HG02678 (cell line): ENCODE measurements around the gene SUN1.
"Not testable (repeated sequence)": the region's sequence is repeated elsewhere in the genome, so short reads cannot be mapped to it uniquely, and the experiment has no call there.

Experiments used
- ATAC-seq: cut with Tn5 transposase; IDR thresholded peaks from one replicate; pipeline ENCODE4 v1.9.1; 2021; ENCODE audit warnings: mild to moderate bottlenecking, moderate library complexity; ENCODE audit not compliant: unreplicated experiment

Gene SUN1

DNA sequence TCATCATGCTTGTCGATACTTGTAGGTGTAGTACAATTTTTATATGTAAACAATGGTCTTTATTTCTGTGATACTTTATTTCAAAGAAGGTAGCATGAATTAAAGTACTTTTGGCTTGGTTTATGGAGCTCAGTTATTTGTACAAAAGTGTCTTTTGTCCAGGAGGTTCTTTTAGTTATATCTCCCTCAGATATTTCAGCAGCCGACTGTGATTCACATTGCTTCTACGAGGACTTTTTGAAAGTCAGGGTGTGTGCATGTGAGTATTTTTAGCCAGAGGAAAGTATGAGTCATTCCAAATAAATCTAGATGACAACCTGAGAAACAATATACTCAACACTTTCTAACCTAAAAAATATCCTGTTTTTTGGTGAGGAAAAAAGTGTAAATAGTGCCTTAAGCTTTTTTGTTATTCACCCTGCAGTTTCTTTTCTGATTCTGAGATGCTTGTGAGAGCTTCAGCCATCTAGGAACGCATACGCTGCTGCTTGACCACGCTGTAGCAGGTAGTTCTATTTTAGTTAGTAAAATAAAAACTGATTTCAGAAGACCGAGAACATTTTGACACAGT is 595 bp upstream of the SUN1 start:
- peak; percentile 66 for ATAC-seq

DNA sequence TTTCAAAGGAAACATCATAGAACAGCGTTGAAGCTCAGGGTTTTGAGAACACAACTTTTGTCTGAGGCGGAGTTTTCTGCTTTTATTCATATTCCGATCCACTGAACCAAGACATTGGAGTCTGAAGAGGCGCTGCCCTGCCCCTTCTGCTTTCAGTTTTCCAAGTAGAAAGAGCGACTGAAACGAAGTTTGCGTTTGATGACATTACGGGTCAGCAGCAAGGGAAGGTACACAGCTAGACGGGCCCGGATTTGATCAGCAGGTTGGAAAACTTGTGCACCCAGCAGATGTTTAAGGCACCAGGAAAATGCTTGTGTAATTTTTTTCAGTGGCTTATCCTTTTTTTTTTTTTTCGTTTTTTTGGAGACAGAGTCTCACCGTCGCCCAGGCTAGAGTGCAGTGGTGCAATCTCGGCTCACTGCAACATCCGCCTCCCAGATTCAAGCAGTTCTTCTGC is 720 bp downstream of the SUN1 start:
- ATAC-seq = no peak

DNA sequence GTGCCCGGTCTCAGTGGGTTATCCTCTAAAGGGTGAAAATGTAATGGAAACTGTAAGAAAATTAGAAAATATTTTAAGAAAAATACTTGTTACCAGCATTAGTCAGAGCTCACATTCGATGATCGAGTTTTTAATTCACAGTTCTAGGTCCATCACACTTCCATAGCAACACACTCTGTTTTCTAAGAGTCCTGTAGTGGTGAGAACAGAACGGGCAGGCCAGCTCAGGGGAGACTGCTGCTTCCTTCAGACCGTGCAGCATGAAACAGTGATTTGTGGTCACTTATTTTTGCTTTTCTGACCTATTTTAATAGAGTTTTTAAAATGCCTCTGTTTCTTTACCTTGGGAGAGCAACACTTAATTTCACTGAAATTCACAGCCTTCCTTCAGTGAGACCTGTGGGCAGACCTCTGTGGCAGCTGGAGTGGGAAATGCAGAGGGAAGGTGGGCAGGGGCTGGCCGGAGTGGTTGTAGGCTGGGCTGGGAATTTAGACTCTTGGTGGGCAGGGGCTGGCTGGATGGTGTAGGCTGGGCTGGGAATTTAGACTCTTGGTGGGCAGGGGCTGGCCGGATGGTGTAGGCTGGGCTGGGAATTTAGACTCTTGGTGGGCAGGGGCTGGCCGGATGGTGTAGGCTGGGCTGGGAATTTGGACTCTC is 1.5 kb downstream of the SUN1 start:
- no peak for ATAC-seq

DNA sequence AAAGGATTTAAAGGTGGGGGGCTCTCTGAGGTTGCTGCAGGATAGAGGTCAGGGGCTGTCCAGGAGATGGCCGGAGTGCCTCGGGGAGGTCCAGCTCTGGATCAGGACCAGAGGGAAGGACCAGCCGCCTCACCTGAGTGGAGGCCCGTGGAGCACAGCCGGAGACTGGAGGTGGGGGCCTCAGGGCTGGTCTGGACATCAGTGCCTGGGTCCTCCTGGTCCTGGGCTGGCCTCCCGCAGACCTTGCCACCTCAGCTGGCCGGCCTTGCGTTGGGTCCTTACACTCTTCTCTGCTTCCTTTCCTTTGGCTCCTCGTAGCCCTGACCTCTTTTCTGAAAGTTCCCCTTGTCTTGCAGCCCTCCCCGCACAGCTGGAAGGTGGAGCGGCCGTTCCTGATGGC is 2.0 kb downstream of the SUN1 start:
- no peak for ATAC-seq

DNA sequence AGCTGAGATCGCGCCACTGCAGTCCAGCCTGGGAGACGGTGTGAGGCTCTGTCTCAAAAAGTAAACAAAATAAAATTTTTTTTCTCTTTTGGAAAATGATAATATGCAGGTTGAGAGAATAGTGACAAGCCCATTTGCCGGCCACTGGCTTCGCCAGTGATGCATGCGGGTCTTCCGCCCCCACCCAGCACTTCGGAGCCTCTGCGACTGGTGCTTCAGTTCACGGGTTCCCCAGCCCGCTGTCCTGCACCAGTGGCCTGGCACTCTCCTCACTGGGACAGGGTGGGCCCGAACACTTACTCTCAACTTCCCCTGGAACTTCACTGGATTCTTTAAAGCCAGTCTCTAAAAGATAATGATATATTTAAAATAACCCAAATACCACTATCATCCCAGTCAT is 2.7 kb downstream of the SUN1 start:
- no peak for ATAC-seq

DNA sequence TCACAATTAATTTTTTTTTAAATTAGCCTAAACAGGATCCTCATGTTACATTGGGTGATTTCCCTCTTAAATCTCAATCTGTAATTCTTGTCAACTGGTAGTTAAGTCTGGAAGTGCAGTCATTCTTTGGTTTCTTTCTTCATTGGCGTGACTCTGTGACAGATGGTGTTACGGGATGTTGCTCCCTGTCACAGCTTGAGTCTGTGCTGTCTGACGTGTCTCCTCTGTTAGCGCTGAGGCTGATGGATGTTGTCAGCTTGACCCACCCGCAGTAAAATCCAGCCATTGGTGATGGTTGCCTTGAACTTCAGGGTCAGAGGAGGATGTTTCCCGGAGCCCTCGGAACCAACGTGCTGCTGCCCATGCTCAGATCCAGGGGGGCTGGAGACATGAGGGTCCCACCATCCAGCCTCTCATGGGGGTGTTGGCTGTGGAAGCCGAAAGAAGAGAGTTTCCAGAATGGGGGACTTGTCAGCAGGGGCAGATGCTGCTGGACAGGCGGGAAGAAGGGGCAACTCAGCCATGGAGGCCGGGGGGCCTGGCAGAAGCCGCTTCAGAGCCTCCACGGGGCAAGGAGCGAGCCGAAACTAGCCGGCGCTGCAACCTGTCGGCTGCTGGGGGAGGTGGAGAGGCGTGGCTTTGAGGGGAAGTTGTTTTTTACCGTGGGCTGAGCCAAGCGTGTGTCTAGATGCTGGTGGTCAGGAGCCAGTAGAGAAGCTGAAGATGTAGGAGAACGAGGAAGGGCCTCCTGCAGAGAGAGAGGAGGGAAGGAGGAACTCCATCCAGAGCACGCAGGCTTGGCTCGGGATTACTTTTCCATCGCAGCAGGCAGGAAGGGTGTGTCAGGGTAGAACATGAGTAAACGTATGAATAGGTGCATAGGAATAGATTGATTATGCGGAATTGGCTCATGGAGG is 3.5 kb downstream of the SUN1 start:
- no peak for ATAC-seq

DNA sequence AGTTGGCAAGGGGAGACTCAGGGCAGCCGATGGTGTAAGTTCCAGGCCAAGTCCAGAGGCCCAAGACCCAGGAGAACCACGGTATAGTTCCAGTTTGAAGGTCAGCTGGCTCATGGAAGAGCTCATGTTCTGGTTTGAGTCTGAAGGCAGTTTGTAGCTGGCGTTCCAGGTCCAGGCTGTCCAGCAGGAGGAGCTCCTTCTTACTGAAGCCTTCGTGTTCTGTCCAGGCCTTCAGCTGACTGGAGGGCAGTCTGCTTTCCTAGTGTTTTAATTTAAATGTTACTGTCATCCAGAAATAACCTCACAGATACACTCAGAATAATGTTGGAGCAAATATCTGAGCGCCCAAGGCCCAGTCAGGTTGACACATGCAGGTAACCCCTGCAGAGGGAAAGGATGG is 4.2 kb downstream of the SUN1 start:
- ATAC-seq = no peak

DNA sequence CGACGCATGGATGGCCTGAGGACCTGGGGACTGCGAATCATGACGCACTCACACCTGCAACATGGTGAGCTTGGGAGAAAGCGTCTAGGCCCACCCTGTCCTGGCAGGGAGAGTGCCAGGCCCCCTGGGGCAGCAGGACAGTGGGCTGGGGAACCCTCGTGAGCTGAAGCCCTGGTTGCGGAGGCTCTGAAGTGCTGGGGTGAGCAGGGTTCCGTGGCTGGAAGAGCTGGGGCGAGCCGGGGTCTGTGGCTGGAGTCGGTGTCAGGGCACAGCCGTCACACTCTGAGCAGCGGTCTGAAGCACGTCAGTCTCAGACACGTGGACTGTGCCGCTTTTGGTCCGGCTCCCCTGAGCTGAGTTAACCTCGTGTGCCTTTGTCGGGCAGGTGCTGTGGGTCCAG is 4.7 kb downstream of the SUN1 start:
- ATAC-seq = no peak

DNA sequence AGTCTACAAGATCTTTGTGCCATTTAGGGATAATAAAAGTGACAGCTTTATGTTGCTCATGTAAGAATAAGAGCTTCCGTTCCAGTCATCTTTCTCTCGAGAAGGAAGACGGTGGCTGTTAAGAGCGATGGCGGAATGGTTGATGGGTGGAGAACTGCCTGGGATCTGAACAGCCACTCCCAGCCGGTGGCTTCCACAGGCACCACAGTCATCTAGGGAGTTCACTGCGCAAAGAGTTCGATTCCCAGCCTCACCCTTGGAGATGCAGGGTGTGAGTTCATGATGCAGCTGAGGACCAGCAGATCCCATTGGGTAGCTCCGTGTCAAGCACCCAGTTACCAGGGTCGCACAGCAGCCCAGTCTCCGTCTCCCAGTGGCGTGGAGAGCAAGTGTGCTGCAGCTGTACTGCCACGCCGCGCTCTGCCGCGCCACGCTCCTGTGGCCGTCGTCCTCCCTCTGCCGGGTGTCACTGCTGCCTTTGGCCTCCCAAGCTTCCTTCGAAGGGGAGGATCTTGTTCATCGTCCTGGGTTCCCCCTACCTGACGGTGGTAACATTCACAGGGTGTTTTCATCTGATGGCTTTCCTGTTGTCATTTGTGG is 7.8 kb downstream of the SUN1 start:
- ATAC-seq = no peak

DNA sequence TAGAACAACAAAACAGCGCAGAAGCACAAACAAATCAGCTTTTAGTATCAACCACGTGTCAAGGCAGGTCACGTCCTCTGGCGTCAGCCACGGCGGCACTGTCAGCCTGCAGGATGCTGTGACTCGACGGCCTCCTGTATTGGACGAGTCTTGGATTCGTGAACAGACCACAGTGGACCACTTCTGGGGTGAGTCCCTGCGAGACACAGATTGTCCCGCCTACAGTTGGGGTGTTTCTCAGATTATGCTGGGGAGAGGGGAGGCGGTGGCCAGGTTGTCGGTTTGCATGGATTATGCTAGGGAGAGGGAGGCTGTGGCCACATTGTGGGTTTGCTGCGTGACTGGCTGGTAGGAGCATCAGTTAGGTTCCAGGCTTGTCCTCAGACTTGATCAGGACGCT is 9.7 kb downstream of the SUN1 start:
- ATAC-seq = no peak

DNA sequence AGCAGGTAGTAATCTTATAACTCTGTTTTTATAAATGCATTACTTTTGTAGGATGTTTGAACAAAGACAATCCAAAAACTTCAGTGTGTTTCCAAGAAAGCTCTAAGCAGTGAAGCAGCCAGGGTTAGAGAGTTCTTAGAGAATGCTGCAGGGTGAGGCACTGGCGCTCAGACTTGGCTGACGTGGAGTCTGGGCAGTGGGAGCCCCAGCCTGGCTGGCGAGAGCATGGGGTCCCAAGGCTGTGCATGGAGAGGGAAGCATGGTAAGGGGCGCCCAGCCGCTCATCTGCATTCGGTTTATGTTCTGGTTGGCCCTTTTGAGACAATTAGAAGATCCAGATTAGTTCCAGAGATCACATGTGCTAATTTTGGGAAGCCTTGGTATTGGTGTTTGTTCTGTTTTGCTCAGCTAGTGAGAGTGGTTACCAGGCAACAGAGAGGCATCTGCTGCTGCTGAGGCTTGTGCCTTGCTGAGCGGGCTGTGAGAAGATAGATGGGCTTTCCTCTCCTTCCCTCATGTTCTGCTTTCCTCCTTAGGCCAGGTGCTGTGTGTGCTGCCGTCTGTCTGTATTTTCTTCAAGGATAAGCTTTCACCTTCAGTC is 10.3 kb downstream of the SUN1 start:
- ATAC-seq = no peak

DNA sequence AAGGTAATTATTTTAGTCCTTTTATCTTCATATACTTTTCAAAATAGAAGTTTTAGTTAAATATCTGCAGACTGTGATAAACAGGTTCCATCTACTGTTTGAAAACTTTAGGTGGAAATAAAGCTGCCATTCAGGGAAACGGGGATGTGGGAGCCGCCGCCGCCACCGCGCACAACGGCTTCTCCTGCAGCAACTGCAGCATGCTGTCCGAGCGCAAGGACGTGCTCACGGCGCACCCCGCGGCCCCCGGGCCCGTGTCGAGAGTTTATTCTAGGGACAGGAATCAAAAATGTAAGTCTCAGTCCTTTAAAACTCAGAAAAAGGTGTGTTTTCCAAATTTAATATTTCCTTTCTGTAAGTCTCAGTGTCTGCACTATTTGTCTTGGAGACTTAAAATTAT is 11.0 kb downstream of the SUN1 start:
- ATAC-seq = no peak

DNA sequence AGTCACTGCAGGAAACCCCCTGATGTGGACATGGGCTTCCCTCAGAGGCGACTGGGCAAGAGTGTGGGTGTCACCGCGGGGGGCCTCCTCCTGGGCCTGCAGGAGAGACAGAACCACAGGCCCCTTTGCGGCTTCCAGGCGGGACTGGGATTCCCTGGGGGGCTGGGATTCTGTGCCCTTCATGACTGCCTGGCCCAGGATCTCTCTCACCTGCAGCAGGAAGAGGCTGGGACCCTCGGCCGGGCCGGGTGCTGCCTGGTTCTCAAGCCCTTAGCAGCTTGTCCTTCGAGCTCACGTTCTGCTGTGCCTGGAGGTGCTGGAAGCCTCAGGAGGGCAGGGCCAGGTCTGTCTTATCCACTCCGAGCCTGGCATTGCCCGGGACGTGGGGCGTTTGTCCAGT is 11.8 kb downstream of the SUN1 start:
- ATAC-seq = no peak

DNA sequence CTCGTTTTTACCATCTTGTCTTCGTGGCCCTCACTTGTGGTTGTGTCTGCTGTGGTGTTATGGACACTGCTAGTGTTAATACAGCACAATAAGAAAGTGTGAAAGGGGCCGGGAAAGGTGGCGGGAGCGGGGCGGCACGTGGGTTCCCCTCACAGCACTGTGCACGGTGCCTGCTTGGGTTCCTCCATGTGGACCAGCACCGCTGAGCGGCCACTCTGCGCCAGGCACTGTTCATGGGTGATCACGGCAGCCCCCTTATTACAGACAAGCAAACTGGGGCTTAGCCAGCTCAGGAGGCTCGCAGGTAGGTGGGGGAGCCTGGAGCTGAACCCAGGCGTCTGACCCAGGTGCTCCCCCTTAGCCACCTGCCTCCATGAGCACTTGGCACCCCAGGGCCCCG is 12.2 kb downstream of the SUN1 start:
- no peak for ATAC-seq

DNA sequence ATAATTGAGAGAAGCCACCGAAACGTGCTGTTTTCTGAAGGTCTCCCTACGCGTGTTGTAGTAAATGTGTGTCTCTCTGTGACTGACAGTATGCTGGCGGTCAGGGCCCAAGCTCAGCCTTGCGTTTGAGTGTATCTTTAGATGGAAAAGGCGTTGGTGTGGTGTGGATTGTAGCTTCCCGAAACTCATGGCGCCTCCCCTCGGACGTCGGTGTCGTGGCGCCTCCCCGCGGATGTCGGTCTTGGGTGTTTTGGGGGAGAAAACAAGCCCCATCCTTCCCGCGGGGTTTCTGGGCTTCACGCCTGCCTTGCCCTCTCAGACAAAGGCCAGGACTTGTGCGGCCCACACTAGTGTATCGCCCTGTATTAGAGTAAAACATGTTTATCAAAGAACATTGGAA is 12.8 kb downstream of the SUN1 start:
- ATAC-seq = no peak

DNA sequence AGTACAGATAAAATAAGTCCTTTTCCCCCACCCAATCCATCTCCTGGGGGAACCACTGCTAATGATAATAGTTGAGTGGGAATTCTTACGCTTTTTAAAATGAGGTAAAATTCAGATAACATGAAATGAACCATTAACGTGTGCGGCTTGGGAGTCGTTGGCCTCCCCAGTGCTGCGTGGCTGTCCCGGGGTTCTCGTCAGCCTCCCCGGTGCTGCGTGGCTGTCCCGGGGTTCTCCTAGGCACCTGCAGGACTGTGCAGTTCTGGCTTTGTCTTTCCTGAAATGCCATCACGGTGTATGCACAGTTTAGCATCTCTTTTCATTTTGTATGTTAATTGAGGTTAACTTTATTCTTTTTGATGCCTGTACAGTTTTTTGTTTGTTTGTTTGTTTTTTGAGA is 13.5 kb downstream of the SUN1 start:
- ATAC-seq = no peak

DNA sequence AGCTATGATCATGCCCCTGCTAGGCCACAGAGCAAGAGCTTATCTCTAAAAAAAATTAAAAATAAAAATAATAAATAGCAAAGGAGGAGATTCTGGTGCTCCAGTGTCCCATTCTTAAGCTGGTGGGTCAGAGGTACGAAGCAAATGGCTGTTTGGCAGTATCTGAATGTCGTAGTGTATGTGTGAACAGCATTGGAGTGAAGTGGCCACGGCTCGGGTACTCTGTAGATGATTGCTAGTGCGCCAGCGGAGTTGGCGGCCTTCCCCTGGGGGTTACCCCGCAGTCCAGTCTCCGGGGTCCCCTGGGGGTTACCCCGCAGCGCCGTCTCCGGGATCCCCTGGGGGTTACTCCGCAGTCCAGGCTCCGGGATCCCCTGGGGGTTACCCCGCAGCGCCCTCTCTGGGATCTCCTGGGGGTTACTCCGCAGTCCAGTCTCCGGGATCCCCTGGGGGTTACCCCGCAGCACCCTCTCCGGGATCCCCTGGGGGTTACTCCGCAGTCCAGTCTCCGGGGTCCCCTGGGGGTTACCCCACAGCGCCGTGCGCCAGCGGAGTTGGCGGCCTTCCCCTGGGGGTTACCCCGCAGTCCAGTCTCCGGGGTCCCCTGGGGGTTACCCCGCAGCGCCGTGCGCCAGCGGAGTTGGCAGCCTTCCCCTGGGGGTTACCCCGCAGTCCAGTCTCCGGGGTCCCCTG is 14.8 kb downstream of the SUN1 start:
- not testable (repeated sequence) for ATAC-seq

DNA sequence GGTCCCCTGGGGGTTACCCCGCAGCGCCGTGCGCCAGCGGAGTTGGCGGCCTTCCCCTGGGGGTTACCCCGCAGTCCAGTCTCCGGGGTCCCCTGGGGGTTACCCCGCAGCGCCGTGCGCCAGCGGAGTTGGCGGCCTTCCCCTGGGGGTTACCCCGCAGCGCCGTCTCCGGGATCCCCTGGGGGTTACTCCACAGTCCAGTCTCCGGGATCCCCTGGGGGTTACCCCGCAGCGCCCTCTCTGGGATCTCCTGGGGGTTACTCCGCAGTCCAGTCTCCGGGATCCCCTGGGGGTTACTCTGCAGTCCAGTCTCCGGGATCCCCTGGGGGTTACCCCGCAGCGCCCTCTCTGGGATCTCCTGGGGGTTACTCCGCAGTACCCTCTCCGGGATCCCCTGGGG is 15.5 kb downstream of the SUN1 start:
- not testable (repeated sequence) for ATAC-seq

DNA sequence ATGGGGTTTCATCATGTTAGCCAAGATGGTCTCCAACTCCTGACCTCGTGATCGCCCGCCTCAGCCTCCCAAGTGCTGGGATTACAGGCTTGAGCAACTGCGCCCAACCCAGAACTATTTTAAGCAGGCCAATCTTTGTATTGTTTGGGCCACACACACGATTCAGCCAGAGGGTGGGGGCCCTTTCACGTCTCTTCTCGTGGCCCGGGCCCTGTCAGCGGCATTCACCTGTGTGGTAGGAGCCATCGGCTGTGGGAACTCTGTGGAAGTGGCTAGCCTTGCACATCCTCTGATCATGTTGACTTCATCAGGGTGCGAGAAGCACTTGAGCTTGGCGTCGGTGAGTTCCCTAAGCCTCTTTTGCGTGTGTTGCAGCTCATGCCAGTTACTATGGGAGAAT is 16.9 kb downstream of the SUN1 start:
- no peak for ATAC-seq

DNA sequence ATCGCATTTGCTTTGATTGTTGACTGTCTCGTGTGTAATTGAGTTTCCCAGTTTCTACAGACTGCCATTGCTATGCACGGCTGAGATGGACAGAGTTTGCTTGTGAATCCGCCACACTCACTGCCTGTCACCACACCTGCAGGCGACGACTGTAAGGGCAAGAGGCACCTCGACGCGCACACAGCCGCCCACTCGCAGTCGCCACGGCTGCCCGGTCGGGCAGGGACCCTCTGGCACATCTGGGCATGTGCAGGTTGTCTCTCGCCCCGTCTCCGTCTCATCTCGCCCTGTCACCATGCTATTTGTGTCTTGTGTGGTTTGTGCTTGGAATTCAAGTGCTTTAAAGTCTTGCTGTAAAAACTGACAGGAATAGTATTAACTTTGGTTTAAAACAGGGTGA is 17.5 kb downstream of the SUN1 start:
- ATAC-seq = no peak

DNA sequence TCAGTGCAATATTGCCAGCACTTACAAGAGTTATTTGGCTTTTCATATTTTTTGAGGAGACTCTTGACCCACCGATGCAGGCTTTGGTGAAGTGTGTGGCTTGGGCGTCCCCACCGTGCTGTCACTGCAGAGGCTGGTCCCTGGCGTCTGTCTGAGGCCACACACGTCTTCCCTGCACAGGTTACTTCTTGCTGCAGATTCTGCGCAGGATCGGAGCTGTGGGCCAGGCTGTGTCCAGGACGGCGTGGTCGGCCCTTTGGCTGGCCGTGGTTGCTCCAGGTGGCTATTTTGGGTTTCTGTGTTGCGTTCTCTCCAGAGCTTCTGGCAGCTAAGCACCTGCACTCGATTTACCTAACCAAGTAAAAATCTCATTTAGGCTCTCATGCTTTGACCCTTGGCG is 18.9 kb downstream of the SUN1 start:
- no peak for ATAC-seq
